H9 (cell line): ENCODE measurements around the gene TMC3. TPM values are rescaled to one million over a fixed set of nuclear protein-coding genes. Genes with fewer than 3 reads are reported as not detected.

Source experiments
- DNase-seq: peaks from one replicate; pipeline ENCODE4 v3.0.0-alpha.2; 2017
- H2AFZ ChIP-seq: one replicate; pipeline ENCODE4 v1.6.1; 2013; ENCODE audit warnings: mild to moderate bottlenecking, low read length, control low read depth, moderate library complexity
- H2AK5ac ChIP-seq: 2 replicates; pipeline ENCODE4 v1.6.1; 2013; ENCODE audit warnings: low read length, control low read depth, mixed read lengths; ENCODE audit not compliant: insufficient read length
- H2BK120ac ChIP-seq: one replicate; pipeline ENCODE4 v1.6.1; 2013; ENCODE audit warnings: low read depth, mild to moderate bottlenecking, low read length, control low read depth, inconsistent platforms; ENCODE audit not compliant: poor library complexity, severe bottlenecking
- H2BK12ac ChIP-seq: 2 replicates; pipeline ENCODE4 v1.6.1; 2013; ENCODE audit warnings: low read length, control low read depth, mixed read lengths, low read depth; ENCODE audit not compliant: insufficient read length
- H2BK15ac ChIP-seq: 2 replicates; pipeline ENCODE4 v1.6.1; 2013; ENCODE audit warnings: low read depth, low read length, control low read depth
- H2BK20ac ChIP-seq: one replicate; pipeline ENCODE4 v1.6.1; 2013; ENCODE audit warnings: low read depth, mild to moderate bottlenecking, low read length, control low read depth, inconsistent platforms; ENCODE audit not compliant: poor library complexity, severe bottlenecking
- H2BK5ac ChIP-seq: 2 replicates; pipeline ENCODE4 v1.6.1; 2013; ENCODE audit warnings: low read length, control low read depth, mixed read lengths; ENCODE audit not compliant: insufficient read length
- H3K14ac ChIP-seq: 2 replicates; pipeline ENCODE4 v1.6.1; 2013; ENCODE audit warnings: low read length, control low read depth; ENCODE audit not compliant: insufficient read depth
- H3K18ac ChIP-seq: 2 replicates; pipeline ENCODE4 v1.6.1; 2013; ENCODE audit warnings: low read depth, mild to moderate bottlenecking, mixed read lengths, low read length, control low read depth; ENCODE audit not compliant: insufficient read length
- H3K23ac ChIP-seq: 2 replicates; pipeline ENCODE4 v1.6.1; 2013; ENCODE audit warnings: low read length, control low read depth, mixed read lengths, low read depth; ENCODE audit not compliant: insufficient read length
- H3K23me2 ChIP-seq: 2 replicates; pipeline ENCODE4 v1.6.1; 2013; ENCODE audit warnings: low read depth, mild to moderate bottlenecking, mixed read lengths, low read length, control low read depth; ENCODE audit not compliant: insufficient read length, poor library complexity, severe bottlenecking
- H3K27ac ChIP-seq: 2 replicates; pipeline ENCODE4 v1.5.1; 2013; ENCODE audit warnings: low read length, control low read depth, mixed read lengths, low read depth; ENCODE audit not compliant: insufficient read length
- H3K27me3 ChIP-seq: 2 replicates; pipeline ENCODE4 v1.6.1; 2013; ENCODE audit warnings: low read length, control low read depth, inconsistent platforms; ENCODE audit not compliant: insufficient read depth
- H3K4ac ChIP-seq: 2 replicates; pipeline ENCODE4 v1.6.1; 2013; ENCODE audit warnings: low read depth, mild to moderate bottlenecking, control low read depth, inconsistent platforms, low read length, moderate library complexity
- H3K4me1 ChIP-seq: 2 replicates; pipeline ENCODE4 v1.6.1; 2013; ENCODE audit warnings: low read length, control low read depth, inconsistent platforms; ENCODE audit not compliant: insufficient read depth
- H3K4me2 ChIP-seq: 2 replicates; pipeline ENCODE4 v1.6.1; 2013; ENCODE audit warnings: low read length, control low read depth, mixed read lengths; ENCODE audit not compliant: insufficient read length, insufficient read depth
- H3K56ac ChIP-seq: 2 replicates; pipeline ENCODE4 v1.6.1; 2013; ENCODE audit warnings: low read depth, mild to moderate bottlenecking, mixed read lengths, low read length, control low read depth; ENCODE audit not compliant: insufficient read length
- H3K79me1 ChIP-seq: 2 replicates; pipeline ENCODE4 v1.6.1; 2013; ENCODE audit warnings: low read depth, mild to moderate bottlenecking, moderate library complexity, low read length, control low read depth, inconsistent platforms; ENCODE audit not compliant: insufficient read depth, poor library complexity, severe bottlenecking
- H3K79me2 ChIP-seq: 2 replicates; pipeline ENCODE4 v1.6.1; 2013; ENCODE audit warnings: low read length, control low read depth, inconsistent platforms; ENCODE audit not compliant: insufficient read depth
- H3K9ac ChIP-seq: 2 replicates; pipeline ENCODE4 v1.6.1; 2013; ENCODE audit warnings: low read length, control low read depth, mixed read lengths; ENCODE audit not compliant: insufficient read length; ENCODE audit errors: extremely low read depth
- H3K9me3 ChIP-seq: one replicate; pipeline ENCODE4 v1.6.1; 2013; ENCODE audit warnings: low read depth, low read length, inconsistent platforms; ENCODE audit not compliant: control insufficient read depth
- H3T11ph ChIP-seq: one replicate; pipeline ENCODE4 v1.6.1; 2013; ENCODE audit warnings: mild to moderate bottlenecking, low read length, control low read depth, inconsistent platforms
- H4K20me1 ChIP-seq: one replicate; pipeline ENCODE4 v1.6.1; 2013; ENCODE audit not compliant: control insufficient read depth, insufficient read length, insufficient read depth
- H4K5ac ChIP-seq: 2 replicates; pipeline ENCODE4 v1.6.1; 2013; ENCODE audit warnings: low read depth, mild to moderate bottlenecking, mixed read lengths, low read length, control low read depth; ENCODE audit not compliant: insufficient read length
- H4K8ac ChIP-seq: replicated peaks from 2 replicates; pipeline ENCODE4 v1.6.1; 2013; ENCODE audit warnings: low read length, control low read depth, mixed read lengths, low read depth; ENCODE audit not compliant: insufficient read length
- H4K91ac ChIP-seq: 2 replicates; pipeline ENCODE4 v1.6.1; 2013; ENCODE audit warnings: low read depth, mild to moderate bottlenecking, moderate library complexity, mixed read lengths, low read length, control low read depth; ENCODE audit not compliant: insufficient read length
- H3K27ac Mint-ChIP-seq, 3 experiments: 2 replicates in 2 of 3; 3 replicates in 1 of 3; pipeline ENCODE4 v1.8.0; 2020 to 2021; ENCODE audit warnings: mixed read lengths in 3 of 3, mild to moderate bottlenecking in 1 of 3, moderate library complexity in 1 of 3
- H3K27me3 Mint-ChIP-seq: 2 replicates; pipeline ENCODE4 v1.8.0; 2021; ENCODE audit warnings: low read depth, mild to moderate bottlenecking, moderate library complexity, mixed read lengths
- H3K36me3 Mint-ChIP-seq, 3 experiments: 2 replicates in 2 of 3; 3 replicates in 1 of 3; pipeline ENCODE4 v1.8.0; 2020 to 2021; ENCODE audit warnings: low read depth in 3 of 3, mixed read lengths in 3 of 3; ENCODE audit not compliant: insufficient read depth in 1 of 3
- H3K4me1 Mint-ChIP-seq, 2 experiments: 2 replicates each; pipeline ENCODE4 v1.8.0; 2020; ENCODE audit warnings: mixed read lengths in 2 of 2
- H3K4me3 Mint-ChIP-seq, 2 experiments: 2 replicates in 1 of 2; 3 replicates in 1 of 2; pipeline ENCODE4 v1.8.0; 2020 to 2021; ENCODE audit warnings: mild to moderate bottlenecking in 2 of 2, mixed read lengths in 2 of 2, moderate library complexity in 1 of 2
- H3K9me3 Mint-ChIP-seq, 2 experiments: 2 replicates in 1 of 2; 3 replicates in 1 of 2; pipeline ENCODE4 v1.8.0; 2020; ENCODE audit warnings: mild to moderate bottlenecking in 2 of 2, mixed read lengths in 2 of 2, moderate library complexity in 1 of 2
- CTCF ChIP-seq: fragments of 200-600 bp; sonication (generic); conservative IDR thresholded peaks from 3 replicates; pipeline ENCODE4 v1.8.0; 2021; ENCODE audit warnings: antibody characterized with exemption, mild to moderate bottlenecking
- total RNA-seq: library from RNA; stranded (reverse); gene quantifications from 2 replicates; pipeline ENCODE4 v1.2.1, GENCODE V29; 2021

TMC3 gene
- total RNA-seq, 1 experiment from 2014 or later, result not detected

GRCh38 chr15:81394603-81395002, 20.6 kb upstream of the TMC3 start:
- Histone ChIP-seq H3K23ac (no peak overlapping the region), H3K79me1 (no peaks in the 10 kb centered on the region), H3K27ac (no peak overlapping the region), H3K56ac (no peak overlapping the region), H3K9me3 (no peaks in the 10 kb centered on the region), H4K5ac (no peak overlapping the region), H4K20me1 (no peaks in the 10 kb centered on the region), H3K4me1 (no peaks in the 10 kb centered on the region), H2BK120ac (no peak overlapping the region), H2BK20ac (no peak overlapping the region), H3K4me2 (no peak overlapping the region), H2AK5ac (no peak overlapping the region), H4K8ac (no peak overlapping the region), H3K4ac (no peak overlapping the region), H3K23me2 (no peaks in the 10 kb centered on the region), H2BK5ac (no peak overlapping the region), H3K14ac (no peak overlapping the region), H2BK12ac (no peak overlapping the region), H3K27me3 (no peaks in the 10 kb centered on the region), H2AFZ (no peak overlapping the region), H3T11ph (no peak overlapping the region), H2BK15ac (no peak overlapping the region), H3K9ac (no peak overlapping the region), H3K18ac (no peak overlapping the region), H3K79me2 (no peaks in the 10 kb centered on the region), H4K91ac (no peak overlapping the region)
- Mint-ChIP-seq H3K4me3 (no peak overlapping the region), H3K36me3 (no peaks in the 10 kb centered on the region), H3K27me3 (no peaks in the 10 kb centered on the region; the same call in 1 of the 2 replicates), H3K9me3 (no peaks in the 10 kb centered on the region), H3K27ac (no peak overlapping the region), H3K4me1 (no peaks in the 10 kb centered on the region)
- DNase-seq, result no peak
- TF ChIP-seq CTCF, result no peak
